Measurements from ENCODE around the gene HOXB5.

- TF ChIP-seq CTCF (IDR thresholded peaks at IDR 0.05; ENCODE audit: low read depth, low read length) (no peak), POLR2A (IDR thresholded peaks at IDR 0.05; ENCODE audit: extremely low read depth, insufficient read length) (no peak), MYC (IDR thresholded peaks at IDR 0.05; ENCODE audit: low read depth, low read length) (no peak), MAX (IDR thresholded peaks at IDR 0.05; ENCODE audit: low read depth, low read length) (no peak)
Measured at GRCh38 chr17:48627118-48627597, 33.6 kb upstream of the HOXB5 start.

Data from NB4 (cell line).